SK-N-DZ (cell line): ENCODE data around the gene ZNF865.

Experiments
- DNase-seq: peaks from one replicate; pipeline ENCODE4 v3.0.0-alpha.2; 2015; ENCODE audit warnings: low spot score

Gene ZNF865

GRCh38 chr19:55586976-55587668 lies 18.3 kb upstream of the ZNF865 start:
- peak; percentile 89 for DNase-seq

GRCh38 chr19:55588738-55589137 lies 16.7 kb upstream of the ZNF865 start:
- DNase-seq, result no peak

- DNase-seq, result no peak
Measured at GRCh38 chr19:55590109-55590508, 15.3 kb upstream of the ZNF865 start.

GRCh38 chr19:55590617-55591016 lies 14.8 kb upstream of the ZNF865 start:
- no peak for DNase-seq

- DNase-seq, result no peak
Measured at GRCh38 chr19:55591555-55591954, 13.9 kb upstream of the ZNF865 start.

DNA sequence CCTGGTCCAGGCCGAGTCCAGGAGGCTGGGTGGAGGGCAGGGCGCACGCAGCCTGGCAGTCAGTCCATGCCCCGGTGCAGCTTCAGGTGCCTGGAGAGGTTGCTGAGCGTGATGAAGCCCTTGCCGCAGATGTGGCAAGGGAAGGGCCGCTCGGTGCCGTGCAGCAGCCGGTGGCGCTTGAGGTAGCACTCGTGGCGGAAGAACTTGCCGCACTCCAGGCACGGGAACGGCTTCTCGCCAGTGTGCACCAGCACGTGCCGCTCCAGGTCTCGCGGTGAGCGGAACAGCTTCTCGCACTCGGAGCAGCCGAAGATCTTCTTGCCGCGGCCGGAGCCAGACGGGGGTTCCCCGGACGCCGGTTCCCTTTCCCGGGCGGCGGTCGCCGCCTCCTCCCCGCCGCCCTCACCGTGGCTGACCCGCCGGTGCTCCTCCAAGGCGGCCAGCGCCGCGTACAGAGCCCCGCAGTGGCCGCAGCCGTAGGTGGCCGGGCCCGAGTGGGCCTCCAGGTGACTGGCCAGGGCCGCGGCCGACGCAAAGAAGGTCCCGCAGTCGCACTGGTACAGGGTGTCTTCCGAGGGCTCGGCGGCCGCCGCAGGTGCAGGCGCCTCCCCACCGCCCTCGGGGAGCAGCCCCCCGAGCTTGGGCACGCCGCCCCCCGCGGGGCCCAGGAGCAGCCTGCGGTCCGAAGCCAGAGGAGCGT lies 12.9 kb upstream of the ZNF865 start:
- no peak for DNase-seq

GRCh38 chr19:55593096-55593772 lies 12.2 kb upstream of the ZNF865 start:
- DNase-seq, result no peak

GRCh38 chr19:55594996-55595545 lies 10.4 kb upstream of the ZNF865 start:
- no peak for DNase-seq

DNA sequence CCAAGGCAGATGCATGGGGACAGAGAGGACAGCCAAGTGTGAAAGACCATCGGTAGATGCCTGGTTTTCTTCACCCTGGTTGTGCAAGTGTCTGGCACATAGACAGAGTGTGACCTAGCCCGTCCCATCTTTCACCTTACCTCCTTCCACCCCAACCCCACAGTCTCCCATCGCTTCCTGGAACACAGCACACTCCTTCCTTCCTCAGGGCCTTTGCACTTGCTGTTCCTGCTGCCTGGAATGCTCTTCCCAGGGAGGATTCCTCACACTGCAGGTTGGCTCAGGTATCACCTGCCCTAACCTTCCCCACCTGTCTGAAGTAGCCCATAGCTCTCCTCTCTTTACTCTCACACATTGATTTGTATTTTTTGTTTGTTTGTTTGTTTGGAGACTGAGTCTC lies 9.1 kb upstream of the ZNF865 start:
- no peak for DNase-seq

GRCh38 chr19:55597501-55597921 lies 7.9 kb upstream of the ZNF865 start:
- no peak for DNase-seq

DNA sequence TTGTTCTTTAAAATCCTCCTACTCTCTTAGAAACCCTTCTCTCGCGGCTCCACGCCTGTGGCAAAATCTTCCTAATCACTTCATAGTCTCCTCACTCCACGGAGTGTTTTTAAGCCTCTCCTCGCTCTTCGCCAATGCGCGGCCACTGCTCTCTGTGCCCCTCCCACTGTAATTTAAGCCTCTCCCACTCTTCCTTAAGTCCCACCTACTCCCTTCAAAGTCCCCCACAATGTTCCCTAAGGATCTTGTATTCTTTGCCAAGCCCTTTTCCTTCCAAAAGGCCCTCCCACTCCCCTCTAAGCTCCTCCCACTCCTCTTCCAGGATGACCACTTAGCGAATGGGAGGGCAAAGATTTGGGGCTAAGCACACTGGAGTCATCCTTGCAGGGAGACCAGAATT lies 7.4 kb upstream of the ZNF865 start:
- DNase-seq, result no peak

GRCh38 chr19:55598719-55599467 lies 6.6 kb upstream of the ZNF865 start:
- peak; percentile 93 for DNase-seq

GRCh38 chr19:55599468-55599841 lies 6.0 kb upstream of the ZNF865 start, which contains the start of gene FIZ1:
Gene FIZ1, minus strand, starts transcription at chr19:55599517. Its CDS starts 1,652 bp downstream, at chr19:55597865.
- DNase-seq, result peak; percentile 95

- peak; percentile 87 for DNase-seq
Measured at GRCh38 chr19:55599842-55600661, 5.4 kb upstream of the ZNF865 start, which contains the start of gene ZNF524. Gene ZNF524, plus strand, starts transcription at chr19:55600288. Its CDS starts 1,825 bp downstream, at chr19:55602113.

- no peak for DNase-seq
Measured at GRCh38 chr19:55600662-55601028, 4.8 kb upstream of the ZNF865 start.

GRCh38 chr19:55601084-55601483 lies 4.4 kb upstream of the ZNF865 start:
- DNase-seq, result no peak

- no peak for DNase-seq
Measured at GRCh38 chr19:55602104-55603001, 3.1 kb upstream of the ZNF865 start.

DNA sequence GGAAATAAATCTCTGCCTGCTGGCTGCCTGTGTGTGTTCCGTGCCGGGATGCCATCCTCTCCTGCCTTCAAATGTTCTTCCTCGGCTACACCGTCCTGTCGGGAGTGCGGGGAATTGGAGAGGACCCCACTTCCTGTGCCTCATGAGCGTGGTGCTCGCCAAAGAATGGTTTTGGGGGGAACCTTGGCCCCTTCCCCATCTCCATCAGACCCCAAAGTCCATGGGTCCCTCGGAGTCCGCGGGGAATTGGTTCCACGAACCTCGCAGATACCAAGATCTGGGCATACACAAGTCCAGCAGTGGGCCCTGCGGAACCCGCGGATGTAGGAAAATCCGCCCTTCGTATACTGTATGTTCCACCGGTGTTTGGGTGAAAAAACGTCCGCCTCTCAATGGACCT lies 2.3 kb upstream of the ZNF865 start:
- no peak for DNase-seq

- no peak for DNase-seq
Measured at GRCh38 chr19:55603581-55604292, 1.7 kb upstream of the ZNF865 start.
